Measurements from ENCODE around the gene PPP1CA. TPM values are rescaled to one million over a fixed set of nuclear protein-coding genes. Genes with fewer than 3 reads are reported as not detected.

The PPP1CA gene
- total and polyA plus RNA-seq, 8 donors = 49.0 to 72.8 (median 62.9) TPM

DNA sequence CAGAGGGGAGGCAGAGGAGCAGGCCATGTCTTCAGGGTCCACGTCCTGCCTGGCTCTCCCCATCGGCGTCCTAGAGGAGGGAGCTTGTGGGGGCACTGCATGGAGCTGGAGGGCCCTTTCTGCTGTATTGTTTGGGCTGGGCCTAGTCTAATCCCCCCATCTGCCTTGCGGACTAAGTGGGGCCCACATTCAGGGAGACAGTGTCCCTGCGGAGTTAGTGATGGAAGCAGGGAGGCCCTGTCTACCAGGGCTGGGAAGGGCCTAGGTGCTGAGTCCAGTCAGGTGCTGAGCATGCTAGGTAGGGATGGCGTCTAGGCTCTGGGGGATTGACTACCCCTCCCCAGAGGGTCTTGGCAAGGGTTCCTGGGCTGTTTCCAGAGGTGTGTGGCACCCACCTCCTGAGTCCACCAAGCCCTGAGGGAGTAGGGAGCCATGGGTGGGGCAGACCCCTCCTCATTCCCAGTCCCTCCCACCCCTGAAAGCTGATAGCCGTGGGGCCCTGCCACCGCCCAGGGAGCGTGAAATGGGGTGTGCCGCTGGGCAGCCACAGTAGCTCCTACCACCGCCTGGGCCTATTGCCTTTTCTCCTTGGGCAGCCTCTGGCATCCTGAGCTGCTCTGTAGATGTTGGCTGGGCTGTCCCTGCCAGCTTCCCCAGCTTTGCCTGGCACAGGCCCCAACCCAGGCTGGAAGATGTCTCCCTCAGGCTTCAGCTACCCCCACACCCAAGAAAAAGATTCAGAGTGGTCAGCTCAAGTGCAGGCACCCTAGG lies 46.5 kb downstream of the PPP1CA start:
- 80 to 83% methylated on average over 10 to 11 of the region's 11 CpGs for WGBS, 2 donors
- H3K27ac ChIP-seq = peak overlapping the region; percentile 97 to 98 (median 98)
- FAIRE-seq (no peak), DNase-seq (peak in 1 of 6 donors; percentile 59), ATAC-seq (no peak)
- H3K9me3 ChIP-seq = no peaks in the 10 kb centered on the region
- TF ChIP-seq CTCF (IDR thresholded peaks at IDR 0.05) = no peak
- intact Hi-C loops (cut with DNase I) = no loop called here
- no peak overlapping the region for H3K4me3 ChIP-seq
- no peaks in the 10 kb centered on the region for H3K36me3 ChIP-seq
- peaks cover 9 to 51% (median 23%) of the 10 kb centered on the region in 3 donors for H3K4me1 ChIP-seq
- no peaks in the 10 kb centered on the region for H3K27me3 ChIP-seq

GRCh38 chr11:67354075-67355022 lies 47.3 kb downstream of the PPP1CA start:
- H3K9me3 ChIP-seq = no peaks in the 10 kb centered on the region
- ATAC-seq (peak; percentile 16 to 40 (median 23)), DNase-seq (peak in 4 of 6 donors; percentile 67 to 81 (median 74)), FAIRE-seq (no peak)
- peak overlapping the region; percentile 97 to 98 (median 98) for H3K27ac ChIP-seq
- WGBS, 2 donors = 15 to 21% methylated on average over 8 of the region's 8 CpGs
- H3K27me3 ChIP-seq = no peaks in the 10 kb centered on the region
- peaks cover 9 to 51% (median 23%) of the 10 kb centered on the region in 3 donors for H3K4me1 ChIP-seq
- intact Hi-C loops (cut with DNase I) = no loop called here
- no peak for TF ChIP-seq CTCF (IDR thresholded peaks at IDR 0.05)
- no peaks in the 10 kb centered on the region for H3K36me3 ChIP-seq
- peak overlapping the region in 3 of 4 donors; percentile 58 to 72 (median 63) for H3K4me3 ChIP-seq

GRCh38 chr11:67353317-67354074 lies 48.2 kb downstream of the PPP1CA start, which contains the start of gene POLD4:
Gene POLD4, minus strand, starts transcription at chr11:67353546. Its CDS starts 147 bp downstream, at chr11:67353399.
- WGBS, 2 donors = 0% methylated on average over 29 to 37 of the region's 37 CpGs
- H3K36me3 ChIP-seq = no peaks in the 10 kb centered on the region
- no peaks in the 10 kb centered on the region for H3K27me3 ChIP-seq
- ATAC-seq = peak; percentile 87 to 92 (median 89)
- no peaks in the 10 kb centered on the region for H3K9me3 ChIP-seq
- H3K27ac ChIP-seq = peak within 1 kb of the TSS; percentile 97 to 98 (median 98)
- peak within 1 kb of the TSS; percentile 58 to 72 (median 64) for H3K4me3 ChIP-seq
- TF ChIP-seq CTCF (IDR thresholded peaks at IDR 0.05) = no peak
- FAIRE-seq = no peak
- peak; percentile 97 to 99 (median 98) for DNase-seq
- intact Hi-C loops (cut with DNase I) = no loop called here
- H3K4me1 ChIP-seq = peaks cover 9 to 51% (median 23%) of the 10 kb centered on the region in 3 donors

GRCh38 chr11:67352546-67353316 lies 48.9 kb downstream of the PPP1CA start:
- no peaks in the 10 kb centered on the region for H3K9me3 ChIP-seq
- H3K27me3 ChIP-seq = no peaks in the 10 kb centered on the region
- 7 to 10% methylated on average over 25 of the region's 25 CpGs for WGBS, 2 donors
- H3K4me3 ChIP-seq = peak overlapping the region; percentile 58 to 72 (median 64)
- peaks cover 13 to 52% (median 29%) of the 10 kb centered on the region in 3 donors for H3K4me1 ChIP-seq
- peak in 4 of 6 donors; percentile 30 to 84 (median 55) for DNase-seq
- peak overlapping the region; percentile 97 to 98 (median 98) for H3K27ac ChIP-seq
- no peak for TF ChIP-seq CTCF (IDR thresholded peaks at IDR 0.05)
- intact Hi-C loops (cut with DNase I) = no loop called here
- peak; percentile 15 to 29 (median 22) for ATAC-seq
- H3K36me3 ChIP-seq = no peaks in the 10 kb centered on the region
- no peak for FAIRE-seq

Measured in pancreas (tissue), 10 donors.